Gastroesophageal sphincter (tissue), 3 donors: ENCODE measurements around the gene ATAD3B.

ENCODE experiments used
- CTCF ChIP-seq, 4 experiments: fragments of 200-600 bp in 2 of 4; fragments of 450-650 bp in 2 of 4; sonication (generic) in 1 of 4; IDR thresholded peaks; one replicate each; pipeline ENCODE4 v1.5.1; 2017 to 2019; ENCODE audit warnings: antibody characterized with exemption in 4 of 4, mild to moderate bottlenecking in 2 of 4, moderate library complexity in 2 of 4
- POLR2AphosphoS5 ChIP-seq: sonication (generic); formaldehyde crosslinking; IDR thresholded peaks from one replicate; pipeline ENCODE4 v1.6.1; 2017; ENCODE audit warnings: antibody characterized with exemption

- TF ChIP-seq CTCF (IDR thresholded peaks at IDR 0.05) (no peak), POLR2AphosphoS5 (no peak)
Observed at GRCh38 chr1:1540818-1541628, 69.5 kb downstream of the ATAD3B start.
